ENCODE results near the gene RAB31.

DNA sequence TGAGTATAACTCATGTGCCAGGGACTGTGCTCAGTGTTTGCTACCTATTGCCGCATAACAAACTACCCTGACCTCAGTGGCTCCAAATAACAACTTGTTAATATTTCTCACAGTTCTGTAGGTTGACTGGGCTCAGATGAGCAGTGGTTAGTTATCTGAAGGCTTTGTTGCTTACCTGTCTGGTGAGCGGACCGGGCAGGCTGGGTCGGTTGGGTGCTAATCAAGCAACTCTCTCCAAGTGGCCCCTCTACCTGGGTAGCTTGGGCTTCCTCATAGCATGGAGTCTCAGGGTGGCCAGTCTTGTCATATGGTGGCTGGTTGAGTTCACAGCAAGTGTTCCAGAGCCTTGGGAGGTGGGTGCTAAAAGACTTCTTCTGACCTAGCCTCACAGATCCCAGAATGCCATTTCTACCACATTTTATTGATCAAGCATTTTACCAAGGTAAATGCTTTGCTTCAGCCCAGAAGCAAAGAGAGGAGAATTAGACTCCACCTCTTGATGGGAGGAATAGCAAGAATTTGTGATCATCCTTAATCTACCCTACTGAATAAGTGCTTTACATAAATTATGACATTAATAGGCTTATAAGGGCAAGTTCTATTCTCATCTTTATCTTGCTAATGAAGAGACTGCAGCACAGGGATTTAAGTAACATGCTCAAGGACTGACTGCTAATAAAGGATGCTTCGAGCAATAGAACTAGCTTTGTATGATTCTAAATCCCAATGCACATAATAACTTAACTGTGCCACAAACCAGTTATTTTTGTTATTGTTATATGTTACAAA is 16.9 kb downstream of the RAB31 start:
- TF ChIP-seq CTCF (IDR thresholded peaks at IDR 0.05) (no peak), POLR2A (IDR thresholded peaks at IDR 0.05) (no peak)

Measured in testis (tissue), 2 donors.